ENCODE measurements around the gene DAGLA. TPM values are rescaled to one million over a fixed set of nuclear protein-coding genes. Genes with fewer than 3 reads are reported as not detected.

Gene DAGLA
- total and polyA plus RNA-seq, 2 of the 13 experiments (the other 11 are each of a cell fraction or from before 2014, with no cell fraction given): 2.6 to 3.9 TPM

- no peaks in the 10 kb centered on the region for H3K36me3 ChIP-seq (replicated peaks in 1 of 2; ENCODE audit: control insufficient read depth in 1 of 2, insufficient read depth in 2 of 2, low read length in 2 of 2)
- no peaks in the 10 kb centered on the region for H4K20me1 ChIP-seq (ENCODE audit: insufficient read depth, low read length)
- no peak overlapping the region for H3K27ac ChIP-seq (ENCODE audit: extremely low read length, insufficient read depth, low read length)
- no peak for FAIRE-seq
- H3K79me2 ChIP-seq (ENCODE audit: insufficient read depth, low read length): no peaks in the 10 kb centered on the region
- POLR2A ChIA-PET: no interaction called here
- in situ Hi-C loops (cut with HindIII; ENCODE audit: extremely low pct_ligation_motif_present, low pct_unique_long_range_greater_than_20kb) (no loop called here), intact Hi-C loops (cut with micrococcal nuclease; ENCODE audit: unreplicated experiment) (no loop called here)
- TF ChIP-seq RFX5 (IDR thresholded peaks at IDR 0.05; ENCODE audit: low read depth, low read length): peak; percentile 32; the same call in 1 of the 2 replicates
- TF ChIP-seq MAFK (conservative IDR thresholded peaks at IDR 0.05 in 1 of 2, IDR thresholded peaks at IDR 0.05 in 1 of 2; ENCODE audit: low read length in 2 of 2): peak; percentile 99 to 100
- TF ChIP-seq MAFF (IDR thresholded peaks at IDR 0.05; ENCODE audit: low read depth, low read length): peak; percentile 100
- peak; percentile 92 for TF ChIP-seq MAFG (CRISPR knock-in tag; IDR thresholded peaks at IDR 0.05)
- no peak for TF ChIP-seq KLF13 (CRISPR knock-in tag; IDR thresholded peaks at IDR 0.05)
- no peak for TF ChIP-seq ZNF430 (CRISPR knock-in tag; IDR thresholded peaks at IDR 0.05)
- TF ChIP-seq ZNF24 (IDR thresholded peaks at IDR 0.05): no peak
- TF ChIP-seq ZFP1 (CRISPR knock-in tag; IDR thresholded peaks at IDR 0.05): no peak
- no peak for DNase-seq (ENCODE audit: low spot score)
- no peak overlapping the region for H3K9ac ChIP-seq (ENCODE audit: insufficient read depth, low read depth, low read length)
- CTCF ChIA-PET (ENCODE audit: low intra/inter-chr PET ratio, low total read pairs): no interaction called here
- H3K9me3 ChIP-seq (ENCODE audit: low read length): no peaks in the 10 kb centered on the region
- no peak overlapping the region for H3K4me2 ChIP-seq (ENCODE audit: low read depth, low read length)
- H3K4me3 ChIP-seq (replicated peaks in 1 of 3; ENCODE audit: insufficient read depth in 1 of 3, low read depth in 2 of 3, low read length in 3 of 3): no peak overlapping the region
- peaks cover 0 to 5% of the 10 kb centered on the region in 2 experiments; a peak in 1 of 5 replicates for H3K27me3 ChIP-seq (ENCODE audit: control insufficient read depth in 1 of 2, insufficient read depth in 2 of 2, low read length in 2 of 2)
- peaks cover 22% of the 10 kb centered on the region for H3K4me1 ChIP-seq (ENCODE audit: insufficient read depth, low read length)
- no peak overlapping the region for H2AFZ ChIP-seq (ENCODE audit: low read length)
- ATAC-seq: no peak
- 75% methylated on average over 14 of the region's 17 CpGs for WGBS (ENCODE audit: low lambda C conversion rate)
- BruUV-seq (replicated peaks): no TSS peak
Measured at GRCh38 chr11:61650781-61651571, 29.2 kb upstream of the DAGLA start.

- POLR2A ChIA-PET: no interaction called here
- intact Hi-C loops (cut with micrococcal nuclease; ENCODE audit: unreplicated experiment) (no loop called here), in situ Hi-C loops (cut with HindIII; ENCODE audit: extremely low pct_ligation_motif_present, low pct_unique_long_range_greater_than_20kb) (no loop called here)
- Histone ChIP-seq H3K27ac (ENCODE audit: extremely low read length, insufficient read depth, low read length) (no peak overlapping the region), H3K4me2 (ENCODE audit: low read depth, low read length) (no peak overlapping the region), H2AFZ (ENCODE audit: low read length) (no peak overlapping the region), H3K79me2 (ENCODE audit: insufficient read depth, low read length) (no peaks in the 10 kb centered on the region), H3K4me1 (ENCODE audit: insufficient read depth, low read length) (peaks cover 32% of the 10 kb centered on the region), H3K27me3 (ENCODE audit: control insufficient read depth in 1 of 2, insufficient read depth in 2 of 2, low read length in 2 of 2) (peaks cover 0 to 5% of the 10 kb centered on the region in 2 experiments; a peak in 1 of 5 replicates), H3K36me3 (replicated peaks in 1 of 2; ENCODE audit: control insufficient read depth in 1 of 2, insufficient read depth in 2 of 2, low read length in 2 of 2) (no peaks in the 10 kb centered on the region), H3K9ac (ENCODE audit: insufficient read depth, low read depth, low read length) (no peak overlapping the region), H4K20me1 (ENCODE audit: insufficient read depth, low read length) (no peaks in the 10 kb centered on the region), H3K9me3 (ENCODE audit: low read length) (no peaks in the 10 kb centered on the region), H3K4me3 (replicated peaks in 1 of 3; ENCODE audit: insufficient read depth in 1 of 3, low read depth in 2 of 3, low read length in 3 of 3) (no peak overlapping the region)
- WGBS (ENCODE audit: low lambda C conversion rate): 4% methylated on average over 1 of the region's 1 CpG
- no peak for FAIRE-seq
- DNase-seq (ENCODE audit: low spot score): no peak
- CTCF ChIA-PET (ENCODE audit: low intra/inter-chr PET ratio, low total read pairs): no interaction called here
- no TSS peak for BruUV-seq (replicated peaks)
- no peak for ATAC-seq
- TF ChIP-seq TFDP2 (CRISPR knock-in tag; IDR thresholded peaks at IDR 0.05) (no peak), ZNF839 (CRISPR knock-in tag; IDR thresholded peaks at IDR 0.05; ENCODE audit: borderline replicate concordance) (no peak), TBP (CRISPR knock-in tag; IDR thresholded peaks at IDR 0.05) (no peak), RAD51 (IDR thresholded peaks at IDR 0.05; ENCODE audit: borderline replicate concordance) (no peak), ZNF816 (CRISPR knock-in tag; IDR thresholded peaks at IDR 0.05; ENCODE audit: borderline replicate concordance) (no peak), ZNF274 (CRISPR knock-in tag; IDR thresholded peaks at IDR 0.05) (no peak), NFE2L1 (CRISPR knock-in tag; IDR thresholded peaks at IDR 0.05; ENCODE audit: borderline replicate concordance) (no peak), FUBP1 (CRISPR knock-in tag; IDR thresholded peaks at IDR 0.05; ENCODE audit: borderline replicate concordance) (no peak), ZBTB7B (CRISPR knock-in tag; IDR thresholded peaks at IDR 0.05) (no peak), CAMTA2 (CRISPR knock-in tag; IDR thresholded peaks at IDR 0.05; ENCODE audit: borderline replicate concordance) (no peak)
Measured at GRCh38 chr11:61652135-61652534, 28.1 kb upstream of the DAGLA start.
